ENCODE measurements around the gene FARS2. TPM values are rescaled to one million over a fixed set of nuclear protein-coding genes. Genes with fewer than 3 reads are reported as not detected.

The FARS2 gene
- total RNA-seq, 1 experiment from 2014 or later = 13.8 TPM

DNA sequence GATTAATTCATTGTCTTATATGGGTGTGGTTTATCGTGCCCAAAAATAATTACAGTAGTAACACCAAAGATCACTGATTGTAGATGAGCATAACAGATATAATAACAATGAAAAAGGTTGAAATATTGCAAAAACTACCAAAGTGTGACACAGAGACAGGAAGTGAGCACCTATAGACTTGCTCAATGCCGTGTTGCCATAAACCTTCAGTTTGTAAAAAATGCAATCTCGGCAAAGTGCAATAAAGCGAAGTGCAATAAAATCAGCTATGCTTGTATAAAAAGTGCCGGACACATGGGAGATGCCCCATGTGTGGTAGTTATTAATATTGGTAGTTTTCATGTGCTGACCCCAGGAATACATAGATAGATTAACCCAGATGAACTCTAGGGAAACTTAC lies 552.8 kb downstream of the FARS2 start:
- ChIA-PET POLR2A (no interaction called here), RAD21 (ENCODE audit: low non-redundant PET in 1 of 2, low total read pairs in 2 of 2, uncharacterized antibody in 2 of 2, unreplicated experiment in 2 of 2) (no interaction called here), CTCF (no interaction called here)
- Histone ChIP-seq H3K9me3 (ENCODE audit: control insufficient read depth in 1 of 2, insufficient read depth in 1 of 2, low read depth in 1 of 2, low read length in 2 of 2) (no peaks in the 10 kb centered on the region), H3K27ac (ENCODE audit: low read depth, low read length) (no peak overlapping the region), H3K4me2 (ENCODE audit: low read length) (no peak overlapping the region), H3K9me2 (ENCODE audit: insufficient read depth) (no peaks in the 10 kb centered on the region), H3K9ac (ENCODE audit: low read length) (no peak overlapping the region), H3K79me2 (ENCODE audit: insufficient read depth, low read length) (no peaks in the 10 kb centered on the region), H3K27me3 (ENCODE audit: insufficient read depth, low read length) (peaks cover 13% of the 10 kb centered on the region; the same call in 1 of the 2 replicates), H4K20me1 (ENCODE audit: insufficient read depth) (no peaks in the 10 kb centered on the region), H3K36me3 (ENCODE audit: control insufficient read depth in 1 of 2, insufficient read depth in 2 of 2, low read length in 2 of 2) (no peaks in the 10 kb centered on the region), H3K4me1 (ENCODE audit: control insufficient read depth in 1 of 2, insufficient read depth in 2 of 2, low read length in 2 of 2) (no peaks in the 10 kb centered on the region), H3K4me3 (replicated peaks in 1 of 2; ENCODE audit: low read depth in 1 of 2, low read length in 2 of 2) (no peak overlapping the region), H2AFZ (ENCODE audit: low read depth, low read length, poor library complexity, severe bottlenecking) (no peak overlapping the region)
- no TSS peak for BruUV-seq (replicated peaks)
- no peak for DNase-seq (ENCODE audit: low read depth, low spot score)
- no peak for ATAC-seq
- intact Hi-C loops (cut with micrococcal nuclease) = no loop called here
- TF ChIP-seq FOSL1 (IDR thresholded peaks at IDR 0.05; ENCODE audit: low read depth) (no peak), POLR2AphosphoS5 (IDR thresholded peaks at IDR 0.05; ENCODE audit: low read depth, low read length) (no peak), SIN3A (IDR thresholded peaks at IDR 0.05; ENCODE audit: low read depth) (no peak), ELF1 (IDR thresholded peaks at IDR 0.05; ENCODE audit: borderline replicate concordance, low read depth) (no peak), ZFX (IDR thresholded peaks at IDR 0.05) (no peak), TCF7L2 (IDR thresholded peaks at IDR 0.05; ENCODE audit: borderline replicate concordance, extremely low read depth, insufficient read depth, insufficient read length) (no peak), SP1 (IDR thresholded peaks at IDR 0.05; ENCODE audit: low read depth) (no peak), ZNF274 (IDR thresholded peaks at IDR 0.05; ENCODE audit: low read depth, low read length) (no peak)
- TF ChIP-seq, protein P1, sequence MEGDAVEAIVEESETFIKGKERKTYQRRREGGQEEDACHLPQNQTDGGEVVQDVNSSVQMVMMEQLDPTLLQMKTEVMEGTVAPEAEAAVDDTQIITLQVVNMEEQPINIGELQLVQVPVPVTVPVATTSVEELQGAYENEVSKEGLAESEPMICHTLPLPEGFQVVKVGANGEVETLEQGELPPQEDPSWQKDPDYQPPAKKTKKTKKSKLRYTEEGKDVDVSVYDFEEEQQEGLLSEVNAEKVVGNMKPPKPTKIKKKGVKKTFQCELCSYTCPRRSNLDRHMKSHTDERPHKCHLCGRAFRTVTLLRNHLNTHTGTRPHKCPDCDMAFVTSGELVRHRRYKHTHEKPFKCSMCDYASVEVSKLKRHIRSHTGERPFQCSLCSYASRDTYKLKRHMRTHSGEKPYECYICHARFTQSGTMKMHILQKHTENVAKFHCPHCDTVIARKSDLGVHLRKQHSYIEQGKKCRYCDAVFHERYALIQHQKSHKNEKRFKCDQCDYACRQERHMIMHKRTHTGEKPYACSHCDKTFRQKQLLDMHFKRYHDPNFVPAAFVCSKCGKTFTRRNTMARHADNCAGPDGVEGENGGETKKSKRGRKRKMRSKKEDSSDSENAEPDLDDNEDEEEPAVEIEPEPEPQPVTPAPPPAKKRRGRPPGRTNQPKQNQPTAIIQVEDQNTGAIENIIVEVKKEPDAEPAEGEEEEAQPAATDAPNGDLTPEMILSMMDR (IDR thresholded peaks at IDR 0.05 in 2 of 3, conservative IDR thresholded peaks at IDR 0.05 in 1 of 3; ENCODE audit: borderline replicate concordance in 1 of 3, insufficient read depth in 1 of 3, low read depth in 2 of 3, low read length in 2 of 3) = no peak
- TF ChIP-seq, protein P2, sequence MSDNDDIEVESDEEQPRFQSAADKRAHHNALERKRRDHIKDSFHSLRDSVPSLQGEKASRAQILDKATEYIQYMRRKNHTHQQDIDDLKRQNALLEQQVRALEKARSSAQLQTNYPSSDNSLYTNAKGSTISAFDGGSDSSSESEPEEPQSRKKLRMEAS (IDR thresholded peaks at IDR 0.05) = no peak
- TF ChIP-seq, protein P3, sequence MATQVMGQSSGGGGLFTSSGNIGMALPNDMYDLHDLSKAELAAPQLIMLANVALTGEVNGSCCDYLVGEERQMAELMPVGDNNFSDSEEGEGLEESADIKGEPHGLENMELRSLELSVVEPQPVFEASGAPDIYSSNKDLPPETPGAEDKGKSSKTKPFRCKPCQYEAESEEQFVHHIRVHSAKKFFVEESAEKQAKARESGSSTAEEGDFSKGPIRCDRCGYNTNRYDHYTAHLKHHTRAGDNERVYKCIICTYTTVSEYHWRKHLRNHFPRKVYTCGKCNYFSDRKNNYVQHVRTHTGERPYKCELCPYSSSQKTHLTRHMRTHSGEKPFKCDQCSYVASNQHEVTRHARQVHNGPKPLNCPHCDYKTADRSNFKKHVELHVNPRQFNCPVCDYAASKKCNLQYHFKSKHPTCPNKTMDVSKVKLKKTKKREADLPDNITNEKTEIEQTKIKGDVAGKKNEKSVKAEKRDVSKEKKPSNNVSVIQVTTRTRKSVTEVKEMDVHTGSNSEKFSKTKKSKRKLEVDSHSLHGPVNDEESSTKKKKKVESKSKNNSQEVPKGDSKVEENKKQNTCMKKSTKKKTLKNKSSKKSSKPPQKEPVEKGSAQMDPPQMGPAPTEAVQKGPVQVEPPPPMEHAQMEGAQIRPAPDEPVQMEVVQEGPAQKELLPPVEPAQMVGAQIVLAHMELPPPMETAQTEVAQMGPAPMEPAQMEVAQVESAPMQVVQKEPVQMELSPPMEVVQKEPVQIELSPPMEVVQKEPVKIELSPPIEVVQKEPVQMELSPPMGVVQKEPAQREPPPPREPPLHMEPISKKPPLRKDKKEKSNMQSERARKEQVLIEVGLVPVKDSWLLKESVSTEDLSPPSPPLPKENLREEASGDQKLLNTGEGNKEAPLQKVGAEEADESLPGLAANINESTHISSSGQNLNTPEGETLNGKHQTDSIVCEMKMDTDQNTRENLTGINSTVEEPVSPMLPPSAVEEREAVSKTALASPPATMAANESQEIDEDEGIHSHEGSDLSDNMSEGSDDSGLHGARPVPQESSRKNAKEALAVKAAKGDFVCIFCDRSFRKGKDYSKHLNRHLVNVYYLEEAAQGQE (IDR thresholded peaks at IDR 0.05; ENCODE audit: low read depth) = no peak

Data from HCT116 (cell line).